ENCODE measurements around the gene SLC6A8. TPM values are rescaled to one million over a fixed set of nuclear protein-coding genes. Genes with fewer than 3 reads are reported as not detected.
"Not testable (repeated sequence)": the region's sequence is repeated elsewhere in the genome, so short reads cannot be mapped to it uniquely, and the experiment has no call there.

SLC6A8 gene
- total RNA-seq, 6 donors from 2014 or later = 3.9 to 8.1 (median 6.1) TPM

DNA sequence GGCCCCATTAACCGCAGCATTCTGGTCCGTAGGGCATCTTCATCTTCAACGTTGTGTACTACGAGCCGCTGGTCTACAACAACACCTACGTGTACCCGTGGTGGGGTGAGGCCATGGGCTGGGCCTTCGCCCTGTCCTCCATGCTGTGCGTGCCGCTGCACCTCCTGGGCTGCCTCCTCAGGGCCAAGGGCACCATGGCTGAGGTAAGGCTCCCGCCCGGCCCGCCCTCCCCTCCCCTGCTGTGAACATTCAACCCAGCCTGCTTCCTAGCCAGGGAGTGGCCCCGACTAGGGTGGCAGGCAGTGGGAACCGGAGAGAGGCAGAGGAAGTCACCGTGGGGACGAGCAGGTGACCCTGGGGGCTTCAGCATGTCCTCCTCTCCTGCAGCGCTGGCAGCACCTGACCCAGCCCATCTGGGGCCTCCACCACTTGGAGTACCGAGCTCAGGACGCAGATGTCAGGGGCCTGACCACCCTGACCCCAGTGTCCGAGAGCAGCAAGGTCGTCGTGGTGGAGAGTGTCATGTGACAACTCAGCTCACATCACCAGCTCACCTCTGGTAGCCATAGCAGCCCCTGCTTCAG is 7.1 kb downstream of the SLC6A8 start:
- H3K27me3 ChIP-seq = no peaks in the 10 kb centered on the region
- peak in 1 of 2 donors; percentile 22 for DNase-seq
- H3K27ac ChIP-seq = no peak overlapping the region
- H3K4me1 ChIP-seq = no peaks in the 10 kb centered on the region
- H3K9me3 ChIP-seq = no peaks in the 10 kb centered on the region
- no peak overlapping the region for H3K4me3 ChIP-seq
- WGBS, 2 donors = 88% methylated on average over 23 of the region's 23 CpGs; no CpG with 5 or more reads in 1 of the 2 donors
- no peak for ATAC-seq (ENCODE audit: low FRiP score in 2 of 2)
- peaks cover 0 to 14% (median 4%) of the 10 kb centered on the region in 4 donors for H3K36me3 ChIP-seq
- TF ChIP-seq POLR2AphosphoS5 (IDR thresholded peaks at IDR 0.05) = no peak
- TF ChIP-seq EP300 (IDR thresholded peaks at IDR 0.05) = no peak
- TF ChIP-seq, protein P1, sequence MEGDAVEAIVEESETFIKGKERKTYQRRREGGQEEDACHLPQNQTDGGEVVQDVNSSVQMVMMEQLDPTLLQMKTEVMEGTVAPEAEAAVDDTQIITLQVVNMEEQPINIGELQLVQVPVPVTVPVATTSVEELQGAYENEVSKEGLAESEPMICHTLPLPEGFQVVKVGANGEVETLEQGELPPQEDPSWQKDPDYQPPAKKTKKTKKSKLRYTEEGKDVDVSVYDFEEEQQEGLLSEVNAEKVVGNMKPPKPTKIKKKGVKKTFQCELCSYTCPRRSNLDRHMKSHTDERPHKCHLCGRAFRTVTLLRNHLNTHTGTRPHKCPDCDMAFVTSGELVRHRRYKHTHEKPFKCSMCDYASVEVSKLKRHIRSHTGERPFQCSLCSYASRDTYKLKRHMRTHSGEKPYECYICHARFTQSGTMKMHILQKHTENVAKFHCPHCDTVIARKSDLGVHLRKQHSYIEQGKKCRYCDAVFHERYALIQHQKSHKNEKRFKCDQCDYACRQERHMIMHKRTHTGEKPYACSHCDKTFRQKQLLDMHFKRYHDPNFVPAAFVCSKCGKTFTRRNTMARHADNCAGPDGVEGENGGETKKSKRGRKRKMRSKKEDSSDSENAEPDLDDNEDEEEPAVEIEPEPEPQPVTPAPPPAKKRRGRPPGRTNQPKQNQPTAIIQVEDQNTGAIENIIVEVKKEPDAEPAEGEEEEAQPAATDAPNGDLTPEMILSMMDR (IDR thresholded peaks at IDR 0.05) = no peak
- TF ChIP-seq POLR2A (IDR thresholded peaks at IDR 0.05) = no peak

DNA sequence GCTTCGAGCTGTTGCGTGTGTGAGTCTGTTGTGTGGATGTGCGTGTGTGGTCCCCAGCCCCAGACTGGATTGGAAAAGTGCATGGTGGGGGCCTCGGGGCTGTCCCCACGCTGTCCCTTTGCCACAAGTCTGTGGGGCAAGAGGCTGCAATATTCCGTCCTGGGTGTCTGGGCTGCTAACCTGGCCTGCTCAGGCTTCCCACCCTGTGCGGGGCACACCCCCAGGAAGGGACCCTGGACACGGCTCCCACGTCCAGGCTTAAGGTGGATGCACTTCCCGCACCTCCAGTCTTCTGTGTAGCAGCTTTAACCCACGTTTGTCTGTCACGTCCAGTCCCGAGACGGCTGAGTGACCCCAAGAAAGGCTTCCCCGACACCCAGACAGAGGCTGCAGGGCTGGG is 8.4 kb downstream of the SLC6A8 start:
- TF ChIP-seq POLR2A (IDR thresholded peaks at IDR 0.05) (no peak), POLR2AphosphoS5 (IDR thresholded peaks at IDR 0.05) (no peak), EP300 (IDR thresholded peaks at IDR 0.05) (no peak)
- TF ChIP-seq, protein P1 (IDR thresholded peaks at IDR 0.05) = no peak
- no peak overlapping the region for H3K27ac ChIP-seq
- H3K36me3 ChIP-seq = peaks cover 0 to 21% (median 6%) of the 10 kb centered on the region in 4 donors
- no peak overlapping the region for H3K4me3 ChIP-seq
- 86% methylated on average over 15 of the region's 15 CpGs; no CpG with 5 or more reads in 1 of the 2 donors for WGBS, 2 donors
- H3K9me3 ChIP-seq = no peaks in the 10 kb centered on the region
- H3K4me1 ChIP-seq = no peaks in the 10 kb centered on the region
- H3K27me3 ChIP-seq = no peaks in the 10 kb centered on the region
- no peak for DNase-seq
- ATAC-seq (ENCODE audit: low FRiP score in 2 of 2) = no peak

DNA sequence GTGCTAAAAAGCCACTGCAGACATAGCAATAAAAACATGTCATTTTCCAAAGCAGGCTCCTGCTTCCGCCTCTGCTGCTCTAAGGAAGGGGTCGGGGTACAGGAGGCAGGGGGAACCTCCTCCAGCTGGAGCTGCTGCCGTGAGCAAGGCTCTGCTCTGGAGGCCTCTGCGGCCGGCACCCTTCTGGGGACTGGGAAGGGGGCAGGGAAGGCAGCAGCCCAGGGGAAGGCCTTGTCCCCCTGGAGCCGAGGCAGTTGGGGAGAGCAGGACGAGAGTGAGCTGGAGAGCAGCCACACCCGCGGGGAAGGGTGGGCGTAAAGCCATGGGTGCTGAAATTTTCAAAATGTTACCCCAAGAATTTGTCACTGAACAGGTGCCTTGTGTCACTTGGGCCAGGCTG is 8.8 kb downstream of the SLC6A8 start:
- not testable (repeated sequence) for ATAC-seq (ENCODE audit: low FRiP score in 2 of 2); H3K4me3 ChIP-seq; H3K27me3 ChIP-seq; H3K4me1 ChIP-seq; H3K9me3 ChIP-seq; H3K27ac ChIP-seq
- peak in 1 of 2 donors; percentile 18 for DNase-seq
- 87 to 91% methylated on average over 5 to 10 of the region's 10 CpGs for WGBS, 2 donors
- peaks cover 0 to 25% (median 8%) of the 10 kb centered on the region in 4 donors for H3K36me3 ChIP-seq

DNA sequence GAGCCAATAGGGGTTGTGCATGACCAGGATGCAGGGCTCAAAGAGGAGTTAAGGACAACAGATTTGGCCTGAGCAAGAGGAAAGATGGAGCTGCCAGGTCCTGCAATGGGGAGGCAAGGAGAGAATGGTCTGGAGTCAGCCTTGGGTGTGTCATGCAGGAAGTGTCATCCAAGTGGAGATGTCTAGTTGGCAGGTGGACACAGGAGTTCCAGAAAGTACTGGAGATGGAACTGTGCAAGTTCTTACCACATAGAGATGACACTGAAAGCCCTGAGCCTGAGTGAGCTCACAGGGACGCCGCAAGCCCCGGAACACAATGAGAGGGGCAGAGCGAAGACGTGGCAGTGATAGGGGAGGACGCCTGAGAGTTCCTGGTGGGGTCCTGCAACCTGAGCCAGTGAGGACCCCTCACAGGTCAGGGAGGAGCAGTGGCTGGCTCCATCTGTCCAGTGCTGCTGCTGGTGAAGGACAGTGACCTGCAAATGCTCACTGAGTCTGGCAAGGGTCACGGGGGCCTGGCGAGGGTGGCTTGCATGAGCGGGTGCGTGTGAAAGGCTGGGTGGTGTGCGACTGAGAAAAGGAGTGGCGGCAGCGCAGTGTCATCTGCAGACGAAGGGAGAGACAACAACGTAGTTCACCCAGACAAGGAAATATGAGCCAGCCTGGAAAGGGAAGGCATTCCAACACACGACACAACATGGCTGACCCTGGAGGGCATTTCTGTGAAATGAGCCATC is 9.4 kb downstream of the SLC6A8 start:
- DNase-seq; H3K9me3 ChIP-seq; H3K27me3 ChIP-seq; ATAC-seq (ENCODE audit: low FRiP score in 2 of 2); H3K4me3 ChIP-seq; H3K27ac ChIP-seq; H3K4me1 ChIP-seq: not testable (repeated sequence)
- H3K36me3 ChIP-seq = peaks cover 0 to 32% (median 10%) of the 10 kb centered on the region in 4 donors
- 89 to 93% methylated on average over 8 to 15 of the region's 16 CpGs for WGBS, 2 donors

DNA sequence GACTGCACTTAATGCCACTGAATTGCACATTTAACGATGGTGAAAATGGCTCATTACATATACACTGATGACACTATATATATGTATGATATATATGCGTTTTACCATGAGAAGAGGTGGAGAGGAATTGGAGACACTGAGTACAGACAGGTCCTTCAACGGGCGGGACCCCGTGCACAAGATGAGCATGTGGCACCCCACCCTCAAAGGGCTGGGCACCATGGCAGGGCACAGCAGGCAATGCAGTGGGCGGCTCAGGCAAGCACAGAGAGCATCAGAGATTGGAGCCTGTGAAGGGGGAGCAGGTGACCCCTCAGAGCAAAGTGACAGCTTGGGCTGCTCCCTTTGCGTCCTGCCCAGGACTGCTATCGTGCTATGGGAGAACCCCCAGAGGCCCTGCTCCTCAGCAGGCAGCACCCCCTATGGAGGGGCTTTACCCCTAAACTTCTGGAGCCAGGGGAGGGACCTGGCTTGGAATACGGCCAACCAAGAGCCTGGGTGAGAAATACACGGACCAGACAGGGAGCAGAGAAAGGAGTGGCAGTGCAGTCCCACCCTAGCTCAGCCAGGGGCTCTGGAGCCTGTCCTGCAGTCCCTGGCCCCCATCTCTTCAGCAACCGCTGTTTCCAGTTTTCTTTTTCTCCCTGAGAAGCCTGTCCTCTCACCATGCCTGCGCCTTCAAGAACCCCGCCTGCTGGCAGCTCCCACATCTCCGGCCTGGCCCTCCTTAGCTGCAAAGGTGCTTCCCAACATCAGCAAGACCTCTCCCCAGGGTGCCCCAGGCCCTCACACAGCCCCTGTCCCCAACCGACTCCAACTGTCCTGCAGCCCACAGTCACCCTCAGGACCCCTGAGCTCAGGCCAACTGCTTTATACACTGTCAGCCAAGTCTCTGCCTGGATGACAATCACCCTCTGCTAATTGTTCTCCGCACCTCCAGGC is 10.5 kb downstream of the SLC6A8 start:
- Histone ChIP-seq H3K4me3 (no peak overlapping the region), H3K9me3 (no peaks in the 10 kb centered on the region), H3K27ac (no peak overlapping the region), H3K4me1 (peaks cover 0 to 3% (median 1%) of the 10 kb centered on the region in 4 donors), H3K36me3 (peaks cover 0 to 42% (median 15%) of the 10 kb centered on the region in 4 donors), H3K27me3 (no peaks in the 10 kb centered on the region)
- ATAC-seq (ENCODE audit: low FRiP score in 2 of 2) (no peak), DNase-seq (no peak)
- TF ChIP-seq POLR2AphosphoS5 (IDR thresholded peaks at IDR 0.05) (no peak), EP300 (IDR thresholded peaks at IDR 0.05) (no peak), POLR2A (IDR thresholded peaks at IDR 0.05) (no peak)
- TF ChIP-seq, protein P1 (IDR thresholded peaks at IDR 0.05) = no peak
- 85 to 100% methylated on average over 7 to 16 of the region's 16 CpGs for WGBS, 2 donors

DNA sequence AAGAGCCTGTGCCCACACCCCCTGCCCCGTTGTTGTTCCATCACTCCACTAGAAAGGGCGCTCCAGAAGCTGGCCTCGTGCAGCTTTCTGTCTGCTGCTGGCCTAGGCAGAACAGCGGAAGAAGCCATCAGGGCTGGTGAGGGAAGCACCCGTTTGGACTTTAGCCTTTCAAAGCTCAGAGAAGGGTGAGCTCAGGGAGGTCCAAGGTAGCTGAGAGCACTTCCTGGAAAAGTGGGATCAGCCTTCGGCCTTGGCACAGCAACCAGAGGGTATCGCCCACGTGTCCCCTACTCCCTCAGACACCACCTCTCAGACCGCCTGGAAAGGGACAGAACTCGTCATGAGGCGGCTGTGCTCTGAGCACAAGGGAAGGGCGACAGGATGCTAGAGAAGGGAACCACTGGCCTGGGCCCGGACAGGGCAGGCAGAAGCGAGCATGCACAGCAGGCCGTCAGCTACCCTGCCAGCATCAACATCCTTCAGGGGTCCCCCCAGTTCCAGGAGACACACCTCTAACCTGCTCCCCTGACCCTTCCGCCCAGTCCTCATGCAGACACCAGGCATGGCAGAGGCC is 11.6 kb downstream of the SLC6A8 start:
- not testable (repeated sequence) for ATAC-seq (ENCODE audit: low FRiP score in 2 of 2); H3K4me1 ChIP-seq; DNase-seq; H3K27ac ChIP-seq; H3K9me3 ChIP-seq; H3K4me3 ChIP-seq; H3K27me3 ChIP-seq
- 87 to 90% methylated on average over 2 to 15 of the region's 16 CpGs for WGBS, 2 donors
- H3K36me3 ChIP-seq = peaks cover 0 to 52% (median 19%) of the 10 kb centered on the region in 4 donors

DNA sequence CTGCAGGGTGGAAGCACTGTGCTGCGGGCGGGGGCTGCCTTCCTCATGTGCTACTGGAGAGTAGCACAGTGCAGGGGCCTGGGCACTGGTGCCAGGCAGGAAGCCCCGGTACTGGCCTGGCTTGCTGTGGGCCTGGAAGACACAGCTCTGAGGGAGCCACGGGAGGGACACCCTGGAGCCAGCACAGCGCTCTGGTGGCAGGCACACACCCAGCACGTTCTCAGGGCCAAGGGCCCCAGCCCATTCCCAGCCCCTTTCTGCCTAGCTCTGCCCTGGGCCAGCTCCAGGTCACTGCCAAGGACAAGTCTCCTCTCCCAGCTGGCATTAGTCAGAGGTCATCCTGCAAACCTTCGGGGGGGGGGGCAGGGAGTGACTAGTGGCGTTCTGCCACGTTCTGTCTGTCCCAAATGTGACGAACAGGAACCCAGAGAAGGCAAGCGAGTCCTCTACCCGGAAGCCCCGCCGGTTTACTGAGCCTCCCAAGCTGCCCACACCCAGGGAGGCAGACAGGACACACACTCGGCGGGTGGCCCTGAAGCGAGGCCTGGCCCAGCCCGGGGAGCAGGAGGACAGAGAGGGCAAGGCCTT is 12.2 kb downstream of the SLC6A8 start:
- H3K4me1 ChIP-seq; H3K9me3 ChIP-seq; ATAC-seq (ENCODE audit: low FRiP score in 2 of 2); H3K4me3 ChIP-seq; H3K27me3 ChIP-seq; H3K27ac ChIP-seq: not testable (repeated sequence)
- WGBS, 2 donors = 78 to 91% methylated on average over 8 to 15 of the region's 18 CpGs
- DNase-seq = peak in 1 of 2 donors; percentile 41
- peaks cover 0 to 58% (median 19%) of the 10 kb centered on the region in 4 donors for H3K36me3 ChIP-seq
